Left ventricle myocardium inferior (tissue), 1 donor: ENCODE results near the gene CCDC33. TPM values are rescaled to one million over a fixed set of nuclear protein-coding genes. Genes with fewer than 3 reads are reported as not detected.

ENCODE experiments used
- DNase-seq: peaks from one replicate; pipeline ENCODE4 v3.0.0-alpha.2; 2020
- H3K27ac ChIP-seq: fragments of 200-600 bp; replicated peaks from 2 replicates; pipeline ENCODE4 v1.8.0; 2021
- H3K27me3 ChIP-seq: fragments of 200-600 bp; 2 replicates; pipeline ENCODE4 v1.8.0; 2021; ENCODE audit warnings: low read depth
- H3K36me3 ChIP-seq: fragments of 200-600 bp; 2 replicates; pipeline ENCODE4 v1.8.0; 2021
- H3K4me1 ChIP-seq: fragments of 200-600 bp; 2 replicates; pipeline ENCODE4 v1.8.0; 2021
- H3K4me3 ChIP-seq: fragments of 200-600 bp; 2 replicates; pipeline ENCODE4 v1.8.0; 2021; ENCODE audit warnings: mild to moderate bottlenecking, moderate library complexity
- H3K9me3 ChIP-seq: fragments of 200-600 bp; replicated peaks from 2 replicates; pipeline ENCODE4 v1.8.0; 2021
- intact Hi-C: fragments of 100-400 bp; cut with micrococcal nuclease; formaldehyde crosslinking; loops from one replicate; pipeline ENCODE4 v1.11.0; 2022
- total RNA-seq: library from RNA; stranded (reverse); fragmentation: NEBNext Ultra II Directional; extraction: Animal tissue kit (Norgen Biotek cat#: 25700); gene quantifications from one replicate; pipeline ENCODE4 v1.2.1, GENCODE V29; 2021
- TF ChIP-seq, protein P1 (sequence below): fragments of 200-600 bp; IDR thresholded peaks from 2 replicates; pipeline ENCODE4 v1.8.0; 2021; ENCODE audit warnings: antibody characterized with exemption, mild to moderate bottlenecking, borderline replicate concordance
- donor health status: DM: no; HTN: yes; CAD: no; lungs with severe emphysema.

The CCDC33 gene
- total RNA-seq, 1 donor from 2014 or later = 0.11 TPM

DNA sequence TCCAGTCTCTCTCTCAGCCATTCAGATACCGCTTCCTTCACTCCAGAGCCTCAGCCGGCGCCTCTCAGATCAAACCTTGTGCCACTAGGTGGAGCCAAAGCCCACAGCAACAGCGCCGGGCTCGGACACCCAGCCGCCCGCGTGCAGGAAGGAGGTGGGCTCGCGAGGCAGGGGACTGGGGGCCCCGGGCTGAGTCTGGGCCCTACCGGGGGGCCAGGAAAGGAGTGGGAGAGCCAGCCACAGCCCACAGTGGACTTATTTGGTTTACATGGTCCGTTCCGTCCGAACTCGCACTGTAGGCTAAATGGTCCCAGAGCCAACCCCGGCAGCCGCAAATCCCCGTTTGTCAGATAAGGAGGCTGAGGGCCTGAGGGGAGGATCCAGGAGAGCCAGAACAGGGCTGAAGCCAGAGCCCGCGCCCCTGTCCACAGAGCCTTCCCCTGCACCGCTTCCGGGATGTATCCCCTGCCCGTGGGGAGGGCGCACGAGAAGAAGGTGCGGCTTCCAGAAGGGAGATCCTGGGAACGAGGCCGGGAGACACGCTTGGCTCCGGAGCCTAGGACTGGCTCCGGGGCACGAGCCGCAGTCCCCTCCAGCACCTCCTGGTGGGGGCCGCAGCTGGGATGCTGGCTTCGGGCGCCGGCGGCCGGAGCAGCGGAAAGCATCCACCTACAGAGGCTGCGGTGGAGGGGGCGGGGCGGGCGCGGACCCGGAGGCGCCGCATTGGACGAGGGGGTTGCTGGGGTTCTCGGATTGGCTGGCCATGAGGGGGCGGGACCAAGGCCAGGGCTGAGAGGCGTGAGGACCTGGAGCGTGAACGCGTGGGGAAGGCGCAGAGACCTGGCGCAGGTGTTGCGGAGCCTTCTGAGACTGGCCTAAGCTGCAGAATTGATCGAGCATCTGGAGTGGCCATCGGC is 137.9 kb downstream of the CCDC33 start:
- intact Hi-C loops = loop anchor here (5.0 to 10.0 kb wide), 2 partner anchors 261 to 393 kb away; no protein-coding TSS in a partner anchor
- Histone ChIP-seq H3K36me3 (no peaks in the 10 kb centered on the region), H3K27ac (no peak overlapping the region), H3K4me1 (peaks cover 19% of the 10 kb centered on the region), H3K4me3 (peak overlapping the region; percentile 77), H3K9me3 (no peaks in the 10 kb centered on the region), H3K27me3 (peaks cover 19% of the 10 kb centered on the region)
- DNase-seq = peak; percentile 94
- TF ChIP-seq, protein P1, sequence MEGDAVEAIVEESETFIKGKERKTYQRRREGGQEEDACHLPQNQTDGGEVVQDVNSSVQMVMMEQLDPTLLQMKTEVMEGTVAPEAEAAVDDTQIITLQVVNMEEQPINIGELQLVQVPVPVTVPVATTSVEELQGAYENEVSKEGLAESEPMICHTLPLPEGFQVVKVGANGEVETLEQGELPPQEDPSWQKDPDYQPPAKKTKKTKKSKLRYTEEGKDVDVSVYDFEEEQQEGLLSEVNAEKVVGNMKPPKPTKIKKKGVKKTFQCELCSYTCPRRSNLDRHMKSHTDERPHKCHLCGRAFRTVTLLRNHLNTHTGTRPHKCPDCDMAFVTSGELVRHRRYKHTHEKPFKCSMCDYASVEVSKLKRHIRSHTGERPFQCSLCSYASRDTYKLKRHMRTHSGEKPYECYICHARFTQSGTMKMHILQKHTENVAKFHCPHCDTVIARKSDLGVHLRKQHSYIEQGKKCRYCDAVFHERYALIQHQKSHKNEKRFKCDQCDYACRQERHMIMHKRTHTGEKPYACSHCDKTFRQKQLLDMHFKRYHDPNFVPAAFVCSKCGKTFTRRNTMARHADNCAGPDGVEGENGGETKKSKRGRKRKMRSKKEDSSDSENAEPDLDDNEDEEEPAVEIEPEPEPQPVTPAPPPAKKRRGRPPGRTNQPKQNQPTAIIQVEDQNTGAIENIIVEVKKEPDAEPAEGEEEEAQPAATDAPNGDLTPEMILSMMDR = peak; percentile 92

DNA sequence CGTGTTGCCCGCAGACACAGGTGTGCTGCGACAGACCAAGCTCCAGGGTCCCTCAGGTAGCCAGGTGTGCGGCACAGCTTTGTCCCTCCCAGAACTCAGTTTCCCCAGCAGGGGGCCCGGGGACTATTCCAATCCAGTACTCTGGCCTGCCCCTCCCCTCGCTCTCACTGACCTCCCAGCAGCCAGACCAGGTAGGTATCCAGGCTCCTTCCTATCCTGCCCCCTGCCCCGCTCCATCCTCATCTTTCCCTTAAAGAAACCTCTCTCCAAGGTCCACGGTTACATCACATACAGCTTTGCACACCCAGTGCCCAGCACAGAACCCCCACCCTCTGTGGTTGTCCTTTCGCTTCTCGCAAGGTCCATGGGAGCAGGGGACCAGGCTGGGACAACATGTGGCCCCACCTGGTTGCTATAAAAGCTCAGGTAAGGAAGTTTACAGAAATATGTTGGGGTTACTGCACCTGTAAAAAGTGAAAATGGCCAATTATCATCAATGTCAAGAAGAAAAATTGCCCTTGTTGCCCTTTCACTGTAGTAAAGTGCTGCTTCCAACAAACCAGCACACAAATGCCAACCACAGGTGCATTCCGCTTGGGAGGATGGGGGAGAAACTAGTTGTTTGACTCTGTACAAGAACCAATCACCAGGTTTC is 138.6 kb downstream of the CCDC33 start:
- Histone ChIP-seq H3K27me3 (peaks cover 19% of the 10 kb centered on the region), H3K9me3 (no peaks in the 10 kb centered on the region), H3K36me3 (no peaks in the 10 kb centered on the region), H3K27ac (no peak overlapping the region), H3K4me3 (peak overlapping the region; percentile 77), H3K4me1 (peaks cover 19% of the 10 kb centered on the region)
- no peak for DNase-seq
- TF ChIP-seq, protein P1 = no peak
- intact Hi-C loops = loop anchor here (5.0 to 10.0 kb wide), 2 partner anchors 260 to 393 kb away; no protein-coding TSS in a partner anchor

DNA sequence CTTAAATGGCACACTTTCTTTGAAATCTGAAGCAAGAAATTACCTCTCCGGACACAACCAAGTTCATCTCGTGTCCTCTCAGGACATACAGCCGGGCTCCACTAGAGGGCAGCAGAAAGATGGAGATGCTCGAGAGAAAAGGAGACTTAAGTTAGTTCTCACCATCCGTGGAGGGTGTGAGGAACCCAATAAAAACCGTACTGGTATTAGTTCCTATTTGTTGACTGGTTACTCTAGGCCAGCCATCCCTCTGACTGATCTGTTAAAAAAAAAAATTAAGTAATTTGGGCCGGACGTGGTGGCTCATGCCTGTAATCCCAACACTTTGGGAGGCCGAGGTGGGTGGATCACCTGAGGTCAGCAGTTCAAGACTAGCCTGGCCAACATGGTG is 139.2 kb downstream of the CCDC33 start:
- no peak overlapping the region for H3K27ac ChIP-seq
- intact Hi-C loops = loop anchor here (10.0 kb wide), 1 partner anchor 260 kb away; no protein-coding TSS in a partner anchor
- DNase-seq = peak; percentile 74
- TF ChIP-seq, protein P1 = peak; percentile 90
- peaks cover 19% of the 10 kb centered on the region for H3K4me1 ChIP-seq
- no peaks in the 10 kb centered on the region for H3K36me3 ChIP-seq
- no peaks in the 10 kb centered on the region for H3K9me3 ChIP-seq
- H3K27me3 ChIP-seq = peaks cover 16% of the 10 kb centered on the region
- no peak overlapping the region for H3K4me3 ChIP-seq

DNA sequence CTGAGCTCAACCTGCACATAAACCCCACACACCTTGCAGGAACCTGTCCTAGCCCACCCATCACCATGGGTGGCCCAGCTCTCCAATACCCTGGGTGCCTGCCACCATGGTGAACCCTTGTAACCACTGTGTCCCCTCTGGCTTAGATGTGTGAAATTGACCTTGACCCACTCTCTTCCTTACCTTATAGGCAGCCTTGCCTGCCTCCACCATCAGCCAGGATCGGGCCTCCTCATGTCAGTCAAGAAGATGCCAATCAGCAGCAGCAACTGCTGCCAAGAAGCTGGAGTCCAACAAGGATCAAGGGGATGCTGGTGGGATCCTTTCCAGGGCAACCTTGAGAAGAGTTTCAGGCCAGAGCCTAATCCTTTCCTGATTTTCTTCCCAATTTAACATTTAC is 140.1 kb downstream of the CCDC33 start:
- H3K27me3 ChIP-seq = peaks cover 15% of the 10 kb centered on the region
- TF ChIP-seq, protein P1 = no peak
- no peak overlapping the region for H3K27ac ChIP-seq
- H3K36me3 ChIP-seq = no peaks in the 10 kb centered on the region
- H3K9me3 ChIP-seq = no peaks in the 10 kb centered on the region
- DNase-seq = no peak
- no peak overlapping the region for H3K4me3 ChIP-seq
- intact Hi-C loops = loop anchor here (10.0 kb wide), 1 partner anchor 259 kb away; no protein-coding TSS in a partner anchor
- peaks cover 19% of the 10 kb centered on the region for H3K4me1 ChIP-seq

DNA sequence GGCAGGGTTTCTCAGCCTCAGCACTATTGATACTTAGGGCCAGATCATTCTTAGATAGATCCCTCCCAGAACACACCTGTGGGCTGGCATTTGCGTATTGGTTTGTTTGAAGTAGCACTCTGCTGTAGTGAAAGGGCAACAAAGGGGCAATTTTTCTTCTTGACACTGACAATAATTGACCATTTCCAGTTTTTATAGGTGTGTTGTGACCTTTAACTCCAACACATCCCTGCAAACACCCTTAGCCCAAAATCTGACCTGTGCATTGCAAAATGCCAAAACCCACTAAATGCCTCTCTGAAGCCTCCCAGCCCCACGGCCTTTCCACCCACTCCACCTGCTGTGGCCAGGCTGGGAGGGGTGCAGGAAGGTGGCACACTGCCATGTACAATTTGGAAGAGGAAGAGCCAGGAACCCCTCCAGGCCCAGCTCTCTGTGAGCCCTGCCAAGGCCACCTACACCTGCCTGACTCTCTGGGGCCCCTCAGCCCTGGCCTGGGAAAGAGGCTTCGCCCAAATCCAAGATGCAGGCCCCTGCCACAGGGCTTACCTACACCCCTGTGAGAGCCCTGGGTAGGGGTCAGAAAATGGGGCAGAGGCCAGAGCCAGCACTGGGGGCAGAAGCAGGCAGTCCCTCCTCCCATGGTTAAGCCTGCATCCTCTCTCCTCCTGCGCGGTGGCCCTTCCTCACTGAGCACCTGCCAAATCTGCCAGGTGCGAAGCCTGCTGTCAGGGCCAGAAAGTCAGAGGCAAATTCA is 140.9 kb downstream of the CCDC33 start:
- Histone ChIP-seq H3K27me3 (peaks cover 15% of the 10 kb centered on the region), H3K9me3 (no peaks in the 10 kb centered on the region), H3K4me1 (peaks cover 21% of the 10 kb centered on the region), H3K36me3 (no peaks in the 10 kb centered on the region), H3K4me3 (no peak overlapping the region), H3K27ac (no peak overlapping the region)
- intact Hi-C loops = loop anchor here (10.0 kb wide), 1 partner anchor 258 kb away; no protein-coding TSS in a partner anchor
- no peak for DNase-seq
- TF ChIP-seq, protein P1 = no peak
